Measurements from ENCODE around the gene DIS3L2. TPM values are rescaled to one million over a fixed set of nuclear protein-coding genes. Genes with fewer than 3 reads are reported as not detected.

DIS3L2 gene
- total and polyA plus RNA-seq, 2 of the 4 experiments (the other 2 are of a cell fraction) = 14.7 to 19.2 TPM

GRCh38 chr2:232349546-232349945, 388.0 kb downstream of the DIS3L2 start:
- in situ Hi-C loops (cut with MboI; ENCODE audit: low sequenced_read_pairs) = no loop called here
- H4K91ac ChIP-seq (ENCODE audit: insufficient read depth, low read depth, low read length) = no peak overlapping the region
- DNase-seq (no peak), ATAC-seq (ENCODE audit: low read depth) (no peak)
- H3K9me3 ChIP-seq (ENCODE audit: control insufficient read depth, insufficient read depth, low read length) = no peaks in the 10 kb centered on the region
- H3K27ac ChIP-seq (ENCODE audit: insufficient read depth, low read length) = no peak overlapping the region
- peaks cover 48% of the 10 kb centered on the region for H3K27me3 ChIP-seq (ENCODE audit: control insufficient read depth, insufficient read depth, low read length)
- H3K36me3 ChIP-seq (ENCODE audit: control insufficient read depth, insufficient read depth, low read length) = no peaks in the 10 kb centered on the region
- no peak overlapping the region for H3K4me2 ChIP-seq (ENCODE audit: low read depth, low read length)
- H3K14ac ChIP-seq (replicated peaks; ENCODE audit: low read depth, low read length) = no peak overlapping the region
- ChIA-PET POLR2A (ENCODE audit: unreplicated experiment) (no interaction called here), CTCF (no interaction called here)
- no peaks in the 10 kb centered on the region for H4K20me1 ChIP-seq (ENCODE audit: insufficient read depth, low read length)
- intact Hi-C loops (cut with micrococcal nuclease) = loop anchor here (5.0 kb wide), 1 partner anchor 38 kb away; no protein-coding TSS in a partner anchor
- no CpG with 5 or more reads among the region's 7 CpGs for WGBS, 2 experiments (ENCODE audit: extremely low coverage in 2 of 2, insufficient read length in 1 of 2)
- no peak overlapping the region for H3K23ac ChIP-seq (ENCODE audit: low read depth, low read length)
- no peak overlapping the region for H2BK20ac ChIP-seq (ENCODE audit: low read depth, low read length)
- dilution Hi-C loops (cut with HindIII; ENCODE audit: low sequenced_read_pairs, unreplicated experiment) = no loop called here
- no peak overlapping the region for H2AK5ac ChIP-seq (ENCODE audit: low read depth, low read length)
- H3K79me1 ChIP-seq (ENCODE audit: low read depth in 1 of 2, low read length in 2 of 2) = no peaks in the 10 kb centered on the region
- H3K9ac ChIP-seq (ENCODE audit: low read depth, low read length) = no peak overlapping the region
- no peak overlapping the region for H3K4me3 ChIP-seq (ENCODE audit: insufficient read depth, low read depth, low read length)
- H2BK15ac ChIP-seq (ENCODE audit: low read depth, low read length) = no peak overlapping the region
- no peak overlapping the region for H2BK120ac ChIP-seq (ENCODE audit: low read depth, low read length)
- no peak overlapping the region for H4K8ac ChIP-seq (ENCODE audit: low read depth in 2 of 2, low read length in 2 of 2)
- no peak for TF ChIP-seq RAD21 (IDR thresholded peaks at IDR 0.05; ENCODE audit: low read length)
- TF ChIP-seq RCOR1 (IDR thresholded peaks at IDR 0.05; ENCODE audit: insufficient replicate concordance, low read length) = no peak
- TF ChIP-seq ELK1 (IDR thresholded peaks at IDR 0.05; ENCODE audit: borderline replicate concordance, low read depth, low read length) = no peak
- no peak for TF ChIP-seq NFE2L2 (IDR thresholded peaks at IDR 0.05; ENCODE audit: low read depth, low read length)
- TF ChIP-seq SMC3 (IDR thresholded peaks at IDR 0.05; ENCODE audit: low read depth, low read length) = no peak
- TF ChIP-seq POLR2A (IDR thresholded peaks at IDR 0.05; ENCODE audit: low read depth, low read length) = no peak
- no peak for TF ChIP-seq MXI1 (IDR thresholded peaks at IDR 0.05; ENCODE audit: borderline replicate concordance, low read depth, low read length)
- no peak for TF ChIP-seq CHD1 (IDR thresholded peaks at IDR 0.05; ENCODE audit: low read depth, low read length)
- TF ChIP-seq CEBPB (IDR thresholded peaks at IDR 0.05; ENCODE audit: low read depth, low read length) = no peak
- TF ChIP-seq MAFK (IDR thresholded peaks at IDR 0.05; ENCODE audit: low read depth, low read length) = no peak
- TF ChIP-seq CTCF (conservative IDR thresholded peaks at IDR 0.05; ENCODE audit: low read depth, low read length) = no peak
- no peak for TF ChIP-seq FOS (IDR thresholded peaks at IDR 0.05; ENCODE audit: low read depth, low read length)
- TF ChIP-seq RFX5 (IDR thresholded peaks at IDR 0.05; ENCODE audit: low read depth, low read length) = no peak
- no peak overlapping the region for H2AFZ ChIP-seq (replicated peaks; ENCODE audit: low read length, poor library complexity)
- no peak overlapping the region for H3K56ac ChIP-seq (ENCODE audit: extremely low read depth, insufficient read depth, low read length)
- no peaks in the 10 kb centered on the region for H3K4me1 ChIP-seq (ENCODE audit: control insufficient read depth, insufficient read depth, low read length)
- BruUV-seq (replicated peaks) = no TSS peak
- H3K18ac ChIP-seq (ENCODE audit: low read depth, low read length) = no peak overlapping the region
- H4K5ac ChIP-seq (ENCODE audit: low read depth, low read length) = no peak overlapping the region
- no peak overlapping the region for H2AK9ac ChIP-seq (replicated peaks; ENCODE audit: low read depth, low read length, poor library complexity)
- H3K4ac ChIP-seq (ENCODE audit: low read depth, low read length) = no peak overlapping the region
- no peaks in the 10 kb centered on the region for H3K9me1 ChIP-seq (ENCODE audit: insufficient read depth, low read length)
- no peak overlapping the region for H2BK5ac ChIP-seq (ENCODE audit: low read depth, low read length, poor library complexity, severe bottlenecking)
